ENCODE data around the gene BAK1.

DNA sequence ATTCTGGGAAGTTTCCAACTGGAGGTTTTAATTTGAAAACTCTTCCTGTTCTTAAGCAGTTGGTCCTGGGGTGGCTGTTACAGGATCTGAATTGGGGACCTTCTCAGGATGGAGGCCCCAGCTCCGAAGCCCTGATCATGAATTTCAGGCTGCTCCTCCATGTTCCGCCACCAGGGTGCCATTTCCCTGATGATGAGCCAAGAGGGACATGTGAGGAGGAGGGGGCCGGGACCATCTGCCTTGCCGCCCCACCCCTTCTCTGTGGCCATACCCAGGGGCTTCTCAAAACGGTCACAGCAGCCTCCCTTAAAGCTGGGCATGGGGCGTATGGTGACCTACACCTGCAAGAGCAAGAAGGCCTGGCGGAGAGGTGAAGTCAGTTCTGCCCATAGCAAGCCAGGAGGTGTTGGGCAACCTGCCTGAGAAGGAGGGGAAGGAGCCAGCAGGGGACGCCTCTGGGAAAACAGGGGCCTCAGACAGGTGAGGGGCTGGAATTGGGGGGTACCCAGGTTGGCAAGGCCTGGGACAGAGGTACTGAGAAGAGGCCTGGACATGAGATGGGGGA, 3.6 kb upstream of the BAK1 start:
- TF ChIP-seq, protein P1, sequence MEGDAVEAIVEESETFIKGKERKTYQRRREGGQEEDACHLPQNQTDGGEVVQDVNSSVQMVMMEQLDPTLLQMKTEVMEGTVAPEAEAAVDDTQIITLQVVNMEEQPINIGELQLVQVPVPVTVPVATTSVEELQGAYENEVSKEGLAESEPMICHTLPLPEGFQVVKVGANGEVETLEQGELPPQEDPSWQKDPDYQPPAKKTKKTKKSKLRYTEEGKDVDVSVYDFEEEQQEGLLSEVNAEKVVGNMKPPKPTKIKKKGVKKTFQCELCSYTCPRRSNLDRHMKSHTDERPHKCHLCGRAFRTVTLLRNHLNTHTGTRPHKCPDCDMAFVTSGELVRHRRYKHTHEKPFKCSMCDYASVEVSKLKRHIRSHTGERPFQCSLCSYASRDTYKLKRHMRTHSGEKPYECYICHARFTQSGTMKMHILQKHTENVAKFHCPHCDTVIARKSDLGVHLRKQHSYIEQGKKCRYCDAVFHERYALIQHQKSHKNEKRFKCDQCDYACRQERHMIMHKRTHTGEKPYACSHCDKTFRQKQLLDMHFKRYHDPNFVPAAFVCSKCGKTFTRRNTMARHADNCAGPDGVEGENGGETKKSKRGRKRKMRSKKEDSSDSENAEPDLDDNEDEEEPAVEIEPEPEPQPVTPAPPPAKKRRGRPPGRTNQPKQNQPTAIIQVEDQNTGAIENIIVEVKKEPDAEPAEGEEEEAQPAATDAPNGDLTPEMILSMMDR (IDR thresholded peaks at IDR 0.05): peak in 1 of 4 donors; percentile 6
- no peak for TF ChIP-seq POLR2A (IDR thresholded peaks at IDR 0.05)
